IPS-NIHi11 (cell line): ENCODE results near the gene FBLIM1.

ENCODE experiments used
- DNase-seq: peaks from one replicate; pipeline ENCODE4 v3.0.0; 2012; ENCODE audit warnings: mixed read lengths, low spot score

The FBLIM1 gene

GRCh38 chr1:15731735-15732685 is 26.6 kb upstream of the FBLIM1 start:
- no peak for DNase-seq

- no peak for DNase-seq
Measured at GRCh38 chr1:15732686-15733081, 25.9 kb upstream of the FBLIM1 start.

GRCh38 chr1:15733218-15733725 is 25.3 kb upstream of the FBLIM1 start:
- DNase-seq, result no peak

- DNase-seq, result no peak
Measured at GRCh38 chr1:15733726-15734226, 24.8 kb upstream of the FBLIM1 start.

GRCh38 chr1:15734296-15734695 is 24.3 kb upstream of the FBLIM1 start:
- DNase-seq, result no peak

- DNase-seq, result no peak
Measured at GRCh38 chr1:15734901-15735300, 23.7 kb upstream of the FBLIM1 start.

- DNase-seq, result no peak
Measured at GRCh38 chr1:15735304-15736037, 23.1 kb upstream of the FBLIM1 start.

- DNase-seq, result peak; percentile 85
Measured at GRCh38 chr1:15736038-15736891, 22.3 kb upstream of the FBLIM1 start, which contains the start of gene SLC25A34. Gene SLC25A34, plus strand, starts transcription at chr1:15736258. Its CDS starts 228 bp downstream, at chr1:15736486.

- DNase-seq, result no peak
Measured at GRCh38 chr1:15736892-15737261, 21.7 kb upstream of the FBLIM1 start.

GRCh38 chr1:15737324-15738319 is 21.0 kb upstream of the FBLIM1 start:
- no peak for DNase-seq

DNA sequence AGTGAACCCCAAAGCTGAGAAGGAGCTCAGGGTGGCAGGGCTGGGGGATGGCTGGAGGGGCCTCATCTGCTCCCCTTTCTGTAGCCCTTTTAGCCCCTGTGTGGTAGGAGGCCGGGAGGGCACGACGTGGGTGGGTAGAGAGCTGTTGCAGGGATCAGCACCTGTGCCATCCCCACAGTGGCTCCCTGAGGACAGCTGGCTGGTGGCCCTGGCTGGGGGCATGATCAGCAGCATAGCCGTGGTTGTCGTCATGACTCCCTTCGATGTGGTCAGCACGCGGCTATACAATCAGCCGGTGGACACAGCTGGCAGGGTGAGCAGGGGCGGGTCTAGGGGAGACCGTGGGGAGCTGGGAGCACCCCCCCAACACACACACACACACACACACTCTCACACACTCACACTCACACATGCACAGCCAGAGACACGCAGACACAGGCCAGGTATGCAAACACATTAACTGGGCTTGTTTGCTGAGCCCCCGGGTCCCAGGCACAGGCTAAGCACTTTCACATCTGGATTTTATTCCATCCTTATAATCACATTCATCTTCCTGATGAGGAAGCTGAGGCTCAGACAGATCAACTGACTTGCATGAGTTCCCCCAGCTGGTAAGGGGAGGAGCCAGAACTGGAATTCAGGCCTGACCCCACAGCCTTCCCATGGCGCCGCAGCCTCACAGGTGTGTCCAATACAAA is 20.0 kb upstream of the FBLIM1 start:
- DNase-seq, result no peak

GRCh38 chr1:15739259-15739658 is 19.3 kb upstream of the FBLIM1 start:
- DNase-seq, result no peak

GRCh38 chr1:15739745-15740144 is 18.9 kb upstream of the FBLIM1 start:
- DNase-seq, result no peak

GRCh38 chr1:15740924-15741850 is 17.4 kb upstream of the FBLIM1 start:
- DNase-seq, result peak; percentile 93

GRCh38 chr1:15742339-15742801 is 16.2 kb upstream of the FBLIM1 start, which contains the start of gene TMEM82:
Gene TMEM82, plus strand, starts transcription at chr1:15742499. Its CDS starts 61 bp downstream, at chr1:15742560.
- DNase-seq, result peak; percentile 75

GRCh38 chr1:15744122-15744679 is 14.4 kb upstream of the FBLIM1 start:
- no peak for DNase-seq

DNA sequence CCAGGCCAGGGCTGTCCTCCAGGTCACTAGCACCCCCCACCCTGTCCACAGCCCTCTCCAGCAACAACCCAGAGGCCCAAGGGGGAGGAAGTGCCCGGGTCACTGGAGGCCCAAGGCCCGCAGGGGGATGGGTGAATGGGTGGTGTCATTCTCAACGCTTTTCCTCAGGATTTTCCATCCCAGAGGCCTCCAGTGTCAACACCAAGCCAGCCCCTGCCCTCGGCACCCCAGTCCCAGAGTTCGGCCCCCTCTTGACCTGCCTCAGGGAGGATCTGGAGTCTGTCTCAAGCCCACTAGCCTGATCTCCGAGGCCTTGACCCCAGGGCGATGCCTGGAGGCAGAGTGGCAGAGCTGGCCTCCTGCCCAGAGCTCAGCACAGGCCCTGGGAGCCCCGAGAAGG is 11.2 kb upstream of the FBLIM1 start:
- no peak for DNase-seq

- DNase-seq, result no peak
Measured at GRCh38 chr1:15748264-15748663, 10.3 kb upstream of the FBLIM1 start.
